ENCODE data around the gene CCDC200.
"Not testable (repeated sequence)": the region's sequence is repeated elsewhere in the genome, so short reads cannot be mapped to it uniquely, and the experiment has no call there.

CCDC200 gene

DNA sequence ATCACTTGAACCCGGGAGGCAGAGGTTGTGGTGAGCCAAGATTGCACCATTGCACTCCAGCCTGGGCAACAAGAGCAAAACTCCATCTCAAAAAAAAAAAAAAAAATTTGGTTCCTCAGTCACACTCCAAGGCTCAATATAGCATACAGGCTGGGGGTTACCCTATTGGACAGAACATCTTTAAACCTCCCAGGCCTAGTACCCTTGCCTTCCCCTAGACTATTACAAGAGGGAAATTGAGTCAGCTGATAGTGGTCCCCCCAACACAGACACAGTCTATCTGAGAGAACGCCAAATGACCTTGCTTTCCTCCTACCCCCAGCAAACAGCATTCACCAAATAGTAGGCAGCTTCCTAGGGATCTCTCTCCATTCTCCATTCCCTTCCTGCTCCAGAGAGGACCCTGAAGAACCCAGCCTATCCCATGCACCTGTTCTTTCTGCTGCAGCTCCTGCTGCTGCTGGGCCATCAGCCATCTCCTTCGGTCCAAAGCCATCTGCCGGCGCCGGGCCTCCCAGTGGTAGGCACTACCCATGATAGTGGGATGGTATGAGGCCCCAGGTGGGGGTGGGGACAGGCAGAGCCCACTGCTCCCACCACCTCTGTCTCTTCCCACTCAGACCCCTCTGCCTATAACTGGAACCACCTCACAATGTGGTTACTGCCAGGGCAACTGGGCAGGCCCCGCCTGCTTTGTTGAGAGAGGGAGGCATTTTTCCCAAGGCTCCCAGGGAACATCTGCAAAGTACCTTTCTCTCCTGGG, at the start of gene CCDC200:
CCDC200 (minus strand) TSS at position 604 of the 763 bp plus-strand sequence; CDS start at position 535, 69 bp downstream.
- DNase-seq (ENCODE audit: low spot score): not testable (repeated sequence)

GRCh38 chr17:43272914-43273313, 44.5 kb upstream of the CCDC200 start:
- DNase-seq (ENCODE audit: low spot score): not testable (repeated sequence)

DNA sequence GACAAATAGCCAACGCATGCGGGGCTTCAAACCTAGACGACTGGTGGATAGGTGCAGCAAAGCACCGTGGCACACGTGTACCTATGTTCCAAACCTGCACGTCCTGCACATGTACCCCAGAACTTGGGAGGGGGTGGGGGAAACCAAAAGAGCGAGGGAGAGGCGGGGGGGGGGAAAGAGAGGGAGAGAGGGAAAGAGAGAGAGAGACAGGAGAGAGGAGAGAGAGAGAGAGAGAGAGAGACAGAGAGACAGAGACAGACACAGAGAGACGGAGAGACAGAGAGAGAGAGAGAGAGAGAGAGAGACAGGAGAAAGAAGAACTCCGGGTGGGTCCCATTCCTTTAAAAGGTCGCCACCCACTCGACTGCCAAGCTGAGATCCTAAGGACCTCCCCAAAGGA, 44.1 kb upstream of the CCDC200 start:
- not testable (repeated sequence) for DNase-seq (ENCODE audit: low spot score)

DNA sequence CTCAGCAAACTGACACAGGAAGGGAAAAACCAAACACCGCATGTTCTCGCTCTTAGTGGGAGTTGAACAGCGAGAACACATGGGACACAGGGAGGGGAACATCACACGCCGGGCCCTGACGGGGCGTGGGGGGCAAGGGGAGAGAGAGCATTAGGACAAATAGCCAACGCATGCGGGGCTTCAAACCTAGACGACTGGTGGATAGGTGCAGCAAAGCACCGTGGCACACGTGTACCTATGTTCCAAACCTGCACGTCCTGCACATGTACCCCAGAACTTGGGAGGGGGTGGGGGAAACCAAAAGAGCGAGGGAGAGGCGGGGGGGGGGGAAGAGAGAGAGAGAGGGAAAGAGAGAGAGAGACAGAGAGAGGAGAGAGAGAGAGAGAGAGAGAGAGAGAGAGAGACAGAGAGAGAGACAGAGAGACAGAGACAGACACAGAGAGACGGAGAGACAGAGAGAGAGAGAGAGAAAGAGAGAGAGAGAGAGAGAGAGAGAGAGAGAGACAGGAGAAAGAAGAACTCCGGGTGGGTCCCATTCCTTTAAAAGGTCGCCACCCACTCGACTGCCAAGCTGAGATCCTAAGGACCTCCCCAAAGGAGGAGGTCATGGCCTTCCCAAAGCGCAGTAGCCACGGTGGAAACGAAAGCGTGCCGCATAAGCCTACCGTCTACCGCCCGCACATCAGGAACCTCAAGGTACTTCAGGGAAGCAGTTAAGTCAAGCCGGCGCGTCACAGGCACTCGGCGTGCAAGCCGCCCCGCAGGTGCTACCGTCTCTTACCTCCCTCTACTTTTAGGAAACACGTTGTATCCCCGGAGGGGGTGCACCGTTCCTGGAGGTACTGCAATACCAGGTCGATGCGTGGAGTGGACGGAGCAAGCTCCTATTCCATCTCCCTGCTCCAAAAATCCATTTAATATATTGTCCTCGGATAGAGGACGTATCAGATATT, 42.4 kb upstream of the CCDC200 start:
- DNase-seq (ENCODE audit: low spot score): not testable (repeated sequence)

DNA sequence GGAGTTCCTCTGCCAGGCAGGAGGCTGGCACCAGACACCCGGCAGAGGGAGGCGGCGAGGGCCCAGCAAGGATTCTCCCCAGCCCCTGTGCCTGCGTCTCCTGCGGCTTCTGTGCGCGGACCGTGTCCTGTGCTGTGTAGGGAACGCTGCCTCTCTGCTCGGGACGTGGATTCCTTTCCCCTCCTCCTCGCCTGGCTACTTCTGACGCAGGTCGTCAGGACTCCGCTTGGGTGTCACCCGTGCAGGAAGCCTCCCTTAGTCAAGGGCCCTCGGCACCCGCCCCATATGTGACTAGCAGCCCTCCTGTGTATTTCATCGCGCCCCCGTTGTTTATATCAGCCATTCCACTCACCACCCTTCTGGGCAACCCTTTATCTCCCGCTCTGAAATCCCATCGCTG, 18.0 kb upstream of the CCDC200 start:
- DNase-seq (ENCODE audit: low spot score): not testable (repeated sequence)

GRCh38 chr17:43240596-43241352, 12.4 kb upstream of the CCDC200 start:
- DNase-seq (ENCODE audit: low spot score): not testable (repeated sequence)

- not testable (repeated sequence) for DNase-seq (ENCODE audit: low spot score)
Observed at GRCh38 chr17:43239597-43239996, 11.2 kb upstream of the CCDC200 start.

GRCh38 chr17:43233877-43234276, 5.5 kb upstream of the CCDC200 start, which contains the start of gene RNU2-1:
RNU2-1 (minus strand) TSS chr17:43233977.
- DNase-seq (ENCODE audit: low spot score): not testable (repeated sequence)

DNA sequence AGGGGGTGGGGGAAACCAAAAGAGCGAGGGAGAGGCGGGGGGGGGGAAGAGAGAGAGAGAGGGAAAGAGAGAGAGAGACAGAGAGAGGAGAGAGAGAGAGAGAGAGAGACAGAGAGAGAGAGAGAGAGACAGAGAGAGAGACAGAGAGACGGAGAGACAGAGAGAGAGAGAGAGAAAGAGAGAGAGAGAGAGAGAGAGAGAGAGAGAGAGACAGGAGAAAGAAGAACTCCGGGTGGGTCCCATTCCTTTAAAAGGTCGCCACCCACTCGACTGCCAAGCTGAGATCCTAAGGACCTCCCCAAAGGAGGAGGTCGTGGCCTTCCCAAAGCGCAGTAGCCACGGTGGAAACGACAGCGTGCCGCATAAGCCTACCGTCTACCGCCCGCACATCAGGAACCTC, 4.8 kb upstream of the CCDC200 start:
- DNase-seq (ENCODE audit: low spot score): not testable (repeated sequence)

GRCh38 chr17:43232021-43232699, 3.7 kb upstream of the CCDC200 start:
- DNase-seq (ENCODE audit: low spot score): not testable (repeated sequence)

GRCh38 chr17:43231205-43232020, 3.0 kb upstream of the CCDC200 start:
- not testable (repeated sequence) for DNase-seq (ENCODE audit: low spot score)

DNA sequence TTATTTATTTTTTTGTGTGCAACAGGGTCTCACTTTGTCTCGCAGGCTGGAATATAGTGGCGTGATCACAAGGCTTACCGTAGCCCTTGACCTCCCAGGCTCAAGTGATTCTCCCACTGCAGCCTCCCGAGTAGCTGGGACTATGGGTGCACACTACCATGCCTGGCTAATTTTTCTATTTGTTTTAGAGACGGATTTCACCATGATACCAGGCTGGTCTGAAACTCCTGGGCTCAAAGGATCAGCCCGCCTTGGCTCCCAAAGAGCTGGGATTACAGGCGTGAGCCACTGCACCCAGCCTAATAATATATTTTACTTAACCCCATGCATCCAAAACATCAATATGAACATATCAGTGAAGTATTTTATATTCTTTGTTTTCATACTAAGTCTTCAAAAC, 2.0 kb downstream of the CCDC200 start:
- DNase-seq (ENCODE audit: low spot score): no peak

GRCh38 chr17:43224146-43224705, 4.2 kb downstream of the CCDC200 start:
- no peak for DNase-seq (ENCODE audit: low spot score)

GRCh38 chr17:43220511-43221125, 7.8 kb downstream of the CCDC200 start:
- no peak for DNase-seq (ENCODE audit: low spot score)

GRCh38 chr17:43219746-43220380, 8.6 kb downstream of the CCDC200 start:
- DNase-seq (ENCODE audit: low spot score): no peak

- DNase-seq (ENCODE audit: low spot score): no peak
Observed at GRCh38 chr17:43219001-43219400, 9.4 kb downstream of the CCDC200 start.

DNA sequence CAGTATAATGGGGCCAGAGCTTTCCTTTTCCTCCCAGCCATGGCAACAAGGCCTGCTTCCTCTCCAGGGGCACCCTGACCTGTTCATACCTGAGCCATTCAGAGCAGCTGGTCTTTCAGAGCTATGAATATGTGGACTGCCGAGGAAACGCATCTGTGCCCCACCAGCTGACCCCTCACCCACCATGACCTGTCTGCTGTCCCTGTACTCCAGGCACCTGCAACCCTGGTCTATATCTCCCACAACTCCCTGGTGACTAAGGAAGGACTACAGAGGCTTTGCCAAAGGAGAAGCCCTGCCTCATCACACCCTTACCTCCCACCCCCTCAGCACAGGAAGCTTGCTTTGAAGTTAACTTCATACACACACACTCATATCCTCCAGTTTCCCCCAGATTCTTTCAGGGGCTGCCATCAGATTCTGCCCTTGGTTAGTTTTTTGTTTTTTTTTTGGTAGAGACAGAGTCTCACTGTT, 10.8 kb downstream of the CCDC200 start:
- DNase-seq (ENCODE audit: low spot score): no peak

- no peak for DNase-seq (ENCODE audit: low spot score)
Observed at GRCh38 chr17:43216762-43217613, 11.4 kb downstream of the CCDC200 start.

Measured in AG08396 (cell line).